ENCODE measurements around the gene CCDC116. TPM values are rescaled to one million over a fixed set of nuclear protein-coding genes. Genes with fewer than 3 reads are reported as not detected.

Gene CCDC116
- total RNA-seq, 6 donors from 2014 or later = 0.26 to 4.2 (median 0.97) TPM; not detected in 2

- Histone ChIP-seq H3K36me3 (peaks cover 0 to 20% (median 10%) of the 10 kb centered on the region in 4 donors), H3K9me3 (no peaks in the 10 kb centered on the region), H3K27me3 (no peaks in the 10 kb centered on the region), H3K4me1 (peaks cover 13 to 54% (median 23%) of the 10 kb centered on the region in 4 donors), H3K4me3 (no peak overlapping the region), H3K27ac (no peak overlapping the region)
- 80 to 85% methylated on average over 11 of the region's 11 CpGs for WGBS, 2 donors
- DNase-seq (no peak), ATAC-seq (ENCODE audit: low FRiP score in 2 of 2) (no peak)
- TF ChIP-seq POLR2A (IDR thresholded peaks at IDR 0.05) (no peak), POLR2AphosphoS5 (IDR thresholded peaks at IDR 0.05) (no peak), CTCF (IDR thresholded peaks at IDR 0.05) (no peak), EP300 (IDR thresholded peaks at IDR 0.05) (no peak)
These were observed 5.7 kb upstream of the CCDC116 start for GRCh38 chr22:21626735-21627469.

GRCh38 chr22:21628386-21629254, 3.9 kb upstream of the CCDC116 start:
- Histone ChIP-seq H3K9me3 (no peaks in the 10 kb centered on the region), H3K27ac (peak overlapping the region; percentile 79 to 86 (median 82)), H3K4me1 (peaks cover 9 to 41% (median 18%) of the 10 kb centered on the region in 4 donors), H3K4me3 (peak overlapping the region; percentile 86 to 95 (median 90)), H3K36me3 (peaks cover 0 to 4% (median 1%) of the 10 kb centered on the region in 4 donors), H3K27me3 (no peaks in the 10 kb centered on the region)
- ATAC-seq (ENCODE audit: low FRiP score in 2 of 2) = peak in 1 of 2 donors; percentile 1
- peak in 1 of 2 donors; percentile 89 for DNase-seq
- no peak for TF ChIP-seq POLR2A (IDR thresholded peaks at IDR 0.05)
- no peak for TF ChIP-seq POLR2AphosphoS5 (IDR thresholded peaks at IDR 0.05)
- no peak for TF ChIP-seq EP300 (IDR thresholded peaks at IDR 0.05)
- no peak for TF ChIP-seq CTCF (IDR thresholded peaks at IDR 0.05)
- WGBS, 2 donors = 73 to 78% methylated on average over 20 to 57 of the region's 74 CpGs

GRCh38 chr22:21629255-21630149, 3.1 kb upstream of the CCDC116 start, which contains the start of gene YDJC:
YDJC (minus strand) TSS chr22:21630022; CDS start chr22:21630014, 8 bp downstream.
- 1% methylated on average over 42 of the region's 93 CpGs; no CpG with 5 or more reads in 1 of the 2 donors for WGBS, 2 donors
- peak within 1 kb of the TSS; percentile 79 to 86 (median 82) for H3K27ac ChIP-seq
- no peaks in the 10 kb centered on the region for H3K9me3 ChIP-seq
- no peaks in the 10 kb centered on the region for H3K27me3 ChIP-seq
- DNase-seq (peak; percentile 97 to 98), ATAC-seq (ENCODE audit: low FRiP score in 2 of 2) (peak; percentile 97)
- H3K4me3 ChIP-seq = peak within 1 kb of the TSS; percentile 86 to 95 (median 90)
- TF ChIP-seq POLR2AphosphoS5 (IDR thresholded peaks at IDR 0.05) (peak; percentile 60 to 62), EP300 (IDR thresholded peaks at IDR 0.05) (no peak), POLR2A (IDR thresholded peaks at IDR 0.05) (peak in 2 of 4 donors; percentile 66 to 78), CTCF (IDR thresholded peaks at IDR 0.05) (peak in 5 of 6 experiments; percentile 38 to 96 (median 93))
- peaks cover 0 to 4% (median 0%) of the 10 kb centered on the region in 4 donors for H3K36me3 ChIP-seq
- peaks cover 9 to 32% (median 15%) of the 10 kb centered on the region in 4 donors for H3K4me1 ChIP-seq

- Histone ChIP-seq H3K9me3 (no peaks in the 10 kb centered on the region), H3K4me1 (peaks cover 9 to 24% (median 14%) of the 10 kb centered on the region in 4 donors), H3K27ac (no peak overlapping the region), H3K36me3 (peaks cover 0 to 4% (median 0%) of the 10 kb centered on the region in 4 donors), H3K27me3 (no peaks in the 10 kb centered on the region), H3K4me3 (no peak overlapping the region)
- WGBS, 2 donors = 85 to 91% methylated on average over 4 of the region's 4 CpGs
- no peak for TF ChIP-seq CTCF (IDR thresholded peaks at IDR 0.05)
- no peak for TF ChIP-seq EP300 (IDR thresholded peaks at IDR 0.05)
- TF ChIP-seq POLR2AphosphoS5 (IDR thresholded peaks at IDR 0.05) = no peak
- no peak for TF ChIP-seq POLR2A (IDR thresholded peaks at IDR 0.05)
- no peak for DNase-seq
- no peak for ATAC-seq (ENCODE audit: low FRiP score in 2 of 2)
These were observed 1.5 kb upstream of the CCDC116 start for GRCh38 chr22:21631025-21631424.

Data from upper lobe of left lung (tissue), 6 donors.